OCI-M2 (cell line): ENCODE results near the gene PLEK2.
A peak's percentile ranks its signal among the peaks of the same experiment; 100 is the strongest.
"Not testable (repeated sequence)": the region's sequence is repeated elsewhere in the genome, so short reads cannot be mapped to it uniquely, and the experiment has no call there.

ENCODE experiments used
- DNase-seq: peaks from one replicate; lab custom pipeline; 2025; ENCODE audit not compliant: unreplicated experiment; lab: John Stamatoyannopoulos, UW

The PLEK2 gene

GRCh38 chr14:67429510-67430205 lies 17.7 kb upstream of the PLEK2 start:
- DNase-seq: no peak

- no peak for DNase-seq
Measured at GRCh38 chr14:67428501-67429031, 16.6 kb upstream of the PLEK2 start.

GRCh38 chr14:67426983-67427606 lies 15.1 kb upstream of the PLEK2 start:
- peak; percentile 19 for DNase-seq

DNA sequence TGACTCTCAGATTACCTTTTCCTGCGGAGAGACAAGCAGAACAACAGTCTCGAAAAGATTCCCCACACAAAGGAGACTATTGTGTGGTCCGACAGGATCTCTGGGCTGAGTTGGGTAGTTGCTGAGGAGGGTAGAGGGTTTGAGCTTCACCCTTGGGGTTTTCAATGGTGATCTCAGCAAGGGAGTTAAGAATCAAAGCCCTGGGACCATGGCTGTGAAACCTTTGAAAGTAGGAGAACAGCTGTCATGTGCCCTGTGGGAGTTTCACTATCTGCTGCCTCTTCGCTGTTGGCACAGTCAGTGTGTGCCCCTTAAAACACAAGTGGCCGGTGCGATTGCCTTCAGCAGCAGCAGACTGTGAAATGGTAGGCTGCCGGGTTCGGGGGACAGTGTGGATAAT lies 14.2 kb upstream of the PLEK2 start:
- DNase-seq: no peak

- DNase-seq: no peak
Measured at GRCh38 chr14:67425608-67426007, 13.6 kb upstream of the PLEK2 start.

GRCh38 chr14:67424539-67424938 lies 12.6 kb upstream of the PLEK2 start:
- DNase-seq: no peak

GRCh38 chr14:67423424-67423823 lies 11.5 kb upstream of the PLEK2 start:
- no peak for DNase-seq

DNA sequence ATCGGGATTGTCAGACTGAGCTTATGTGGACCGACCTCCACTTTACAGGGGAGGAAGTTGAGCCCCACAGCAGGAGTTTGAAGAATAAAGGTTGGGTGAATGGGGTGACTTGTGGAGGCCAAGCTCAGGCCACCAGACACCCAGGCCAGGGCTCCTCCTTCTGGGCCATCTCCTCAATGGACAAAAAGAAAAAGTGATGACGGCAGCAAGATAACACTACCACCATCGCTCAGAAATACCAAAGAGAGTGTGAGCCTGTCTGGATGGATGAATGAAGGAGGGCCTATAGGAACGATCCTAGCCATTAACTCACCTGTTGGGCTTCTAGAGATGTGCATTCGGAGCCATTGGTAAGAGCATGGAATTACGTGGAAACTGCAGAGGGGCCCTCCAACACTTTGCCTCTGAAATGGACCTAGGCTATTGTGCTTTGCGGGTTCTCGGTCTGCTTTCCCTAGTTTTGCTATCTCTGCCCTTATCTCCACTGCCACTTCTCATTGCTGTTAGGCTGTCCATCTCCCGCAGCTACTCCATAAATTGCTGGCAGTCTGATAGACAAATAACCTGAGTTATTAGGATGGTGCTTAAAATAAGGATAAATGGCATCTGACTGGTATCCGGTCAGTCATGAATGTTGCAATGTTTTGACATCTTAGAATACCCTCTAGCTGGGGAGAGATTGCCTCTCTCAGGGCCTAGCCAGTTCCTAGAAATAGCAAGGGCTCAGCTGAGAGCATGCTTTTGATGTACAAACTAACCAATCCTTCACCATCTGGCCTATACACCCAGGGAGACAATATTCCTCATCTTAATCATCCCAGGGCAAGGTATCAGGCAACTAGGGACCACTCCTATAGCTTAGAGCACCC lies 9.6 kb upstream of the PLEK2 start:
- DNase-seq: no peak

DNA sequence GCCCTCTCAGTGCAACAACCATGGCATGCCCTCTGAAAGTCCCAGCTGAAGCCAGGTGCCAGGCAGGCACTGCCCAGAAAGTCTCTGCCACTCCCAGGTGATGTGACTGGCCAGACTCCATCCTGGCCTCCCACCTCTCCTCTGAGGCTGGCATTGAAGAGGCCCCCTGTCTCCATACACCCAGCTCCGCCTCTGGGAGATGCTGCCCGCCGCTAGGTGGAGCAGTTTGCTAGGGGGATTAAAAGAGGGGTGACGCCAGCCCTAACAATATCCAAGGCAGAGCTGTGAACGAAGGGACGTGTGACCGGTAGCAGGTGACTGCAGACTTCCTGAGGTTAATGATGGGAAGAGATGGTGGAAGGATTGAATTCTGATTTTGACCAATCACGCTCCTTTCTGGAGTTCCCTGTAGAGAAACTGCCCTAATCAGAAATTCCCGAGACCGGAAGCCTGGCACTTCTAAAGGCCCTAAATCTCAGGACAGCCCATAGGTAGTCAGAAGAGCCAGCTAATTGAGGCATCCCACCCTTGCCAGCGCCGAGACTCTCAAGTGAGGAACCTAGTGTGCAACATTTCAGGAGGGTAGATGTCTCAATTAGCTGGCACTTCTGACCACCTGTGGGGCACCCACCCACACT lies 8.3 kb upstream of the PLEK2 start:
- no peak for DNase-seq

DNA sequence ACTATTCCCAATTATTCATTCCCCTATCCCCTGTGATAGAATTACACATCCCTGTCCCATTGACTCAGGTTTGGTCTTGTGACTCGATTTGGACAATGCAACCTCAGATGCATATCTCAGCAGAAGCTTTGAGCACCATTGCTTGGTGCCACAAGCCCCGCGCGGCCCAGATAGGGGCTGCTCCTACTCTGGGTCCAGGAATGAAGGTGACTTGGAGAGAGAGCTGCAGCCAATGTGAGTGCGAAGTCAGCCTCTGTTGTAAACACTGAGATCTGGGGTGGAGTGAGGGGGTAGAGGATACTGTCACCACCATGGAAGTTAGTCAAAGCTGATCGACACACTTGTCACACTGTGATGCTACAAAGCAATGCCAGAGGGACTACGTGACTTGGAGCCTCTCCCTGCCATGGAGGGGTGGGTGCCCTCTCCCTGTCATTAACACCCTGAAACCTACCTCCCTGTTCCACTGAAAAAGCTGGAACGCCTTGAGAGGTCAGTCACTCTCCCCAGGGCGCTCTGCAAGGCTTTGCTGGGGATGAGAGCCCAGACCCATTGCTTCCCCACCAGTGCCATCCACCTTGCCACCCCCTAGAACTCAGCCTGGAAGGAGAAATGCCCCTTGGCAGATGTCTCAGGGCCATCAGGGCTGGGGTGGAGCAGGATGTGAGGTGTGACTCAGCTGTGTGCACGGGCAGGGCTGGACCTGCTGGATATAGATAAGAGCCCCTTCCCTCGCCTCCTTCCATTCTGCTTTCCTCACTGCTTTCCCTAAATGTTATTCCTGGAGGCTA lies 6.6 kb upstream of the PLEK2 start:
- no peak for DNase-seq

- DNase-seq: no peak
Measured at GRCh38 chr14:67417633-67418032, 5.7 kb upstream of the PLEK2 start.

GRCh38 chr14:67416810-67417209 lies 4.8 kb upstream of the PLEK2 start:
- DNase-seq: no peak

GRCh38 chr14:67416085-67416484 lies 4.1 kb upstream of the PLEK2 start:
- no peak for DNase-seq

- DNase-seq: not testable (repeated sequence)
Measured at GRCh38 chr14:67415610-67416009, 3.6 kb upstream of the PLEK2 start.

DNA sequence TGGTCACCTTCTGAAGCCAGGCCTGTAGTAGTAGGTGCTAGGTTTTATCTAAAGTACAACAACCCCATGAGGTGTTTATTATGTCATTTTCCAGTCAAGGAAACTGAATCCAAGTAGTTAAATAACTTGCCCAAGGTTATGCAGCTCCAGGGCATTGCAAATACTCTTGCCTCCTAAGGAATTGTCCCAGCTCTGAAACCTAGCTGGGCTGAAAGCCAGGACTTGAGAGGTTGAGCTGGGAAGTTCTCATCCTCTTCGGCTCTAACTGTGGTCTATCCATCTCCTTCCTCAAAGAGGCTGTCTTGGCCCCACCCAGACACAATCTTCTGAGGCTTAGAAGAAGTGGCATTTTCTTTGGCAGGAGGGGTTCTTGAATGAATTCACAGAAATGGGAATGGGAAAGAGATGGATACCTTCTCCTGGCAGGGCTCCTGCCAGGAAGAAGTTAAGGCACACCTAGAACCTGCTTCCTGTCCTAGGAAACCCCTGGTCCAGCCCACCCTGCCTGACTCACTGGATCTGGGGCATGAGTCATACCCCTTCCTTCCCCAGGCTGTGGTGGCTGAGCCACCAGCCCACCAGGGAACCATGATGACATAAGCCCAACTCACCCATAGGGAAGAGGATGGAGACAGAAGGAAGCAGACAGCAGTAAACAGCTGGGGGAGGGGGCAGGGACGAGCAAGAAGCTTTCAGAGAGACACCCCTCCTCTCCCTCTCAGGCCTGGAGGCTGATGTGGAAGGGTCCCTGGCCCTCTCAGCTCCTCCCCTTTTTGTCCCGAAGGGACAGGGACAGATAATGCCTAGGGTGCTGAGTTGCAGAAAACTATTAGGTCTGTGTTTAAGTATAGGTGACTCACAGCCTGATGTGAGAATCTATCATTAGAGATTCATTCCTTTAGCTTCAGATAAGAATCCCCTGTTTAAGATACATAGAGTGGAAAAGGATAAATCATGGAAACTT lies 2.1 kb upstream of the PLEK2 start:
- DNase-seq: no peak

- no peak for DNase-seq
Measured at GRCh38 chr14:67411370-67411769, 595 bp downstream of the PLEK2 start.

- DNase-seq: no peak
Measured at GRCh38 chr14:67410313-67410712, 1.7 kb downstream of the PLEK2 start.

DNA sequence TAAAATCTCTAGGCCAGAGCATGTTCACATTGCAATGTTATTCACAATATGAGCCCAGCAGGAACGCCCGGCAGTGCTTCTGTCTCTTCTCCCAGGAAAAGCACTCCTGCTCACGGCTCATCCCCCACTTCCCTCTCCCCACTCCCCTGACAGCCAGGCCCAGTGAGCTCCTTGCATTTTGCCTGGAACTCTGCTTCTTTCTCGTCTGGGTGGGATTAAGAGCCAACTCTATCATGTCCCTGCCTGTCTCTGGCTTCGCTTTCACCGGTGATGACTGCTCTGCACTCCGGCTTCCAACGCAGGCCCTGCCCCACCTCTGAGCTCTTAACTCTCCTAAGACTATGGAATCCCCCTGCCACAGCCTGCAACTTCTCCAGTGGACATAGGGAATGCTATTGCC lies 2.5 kb downstream of the PLEK2 start:
- DNase-seq: no peak

DNA sequence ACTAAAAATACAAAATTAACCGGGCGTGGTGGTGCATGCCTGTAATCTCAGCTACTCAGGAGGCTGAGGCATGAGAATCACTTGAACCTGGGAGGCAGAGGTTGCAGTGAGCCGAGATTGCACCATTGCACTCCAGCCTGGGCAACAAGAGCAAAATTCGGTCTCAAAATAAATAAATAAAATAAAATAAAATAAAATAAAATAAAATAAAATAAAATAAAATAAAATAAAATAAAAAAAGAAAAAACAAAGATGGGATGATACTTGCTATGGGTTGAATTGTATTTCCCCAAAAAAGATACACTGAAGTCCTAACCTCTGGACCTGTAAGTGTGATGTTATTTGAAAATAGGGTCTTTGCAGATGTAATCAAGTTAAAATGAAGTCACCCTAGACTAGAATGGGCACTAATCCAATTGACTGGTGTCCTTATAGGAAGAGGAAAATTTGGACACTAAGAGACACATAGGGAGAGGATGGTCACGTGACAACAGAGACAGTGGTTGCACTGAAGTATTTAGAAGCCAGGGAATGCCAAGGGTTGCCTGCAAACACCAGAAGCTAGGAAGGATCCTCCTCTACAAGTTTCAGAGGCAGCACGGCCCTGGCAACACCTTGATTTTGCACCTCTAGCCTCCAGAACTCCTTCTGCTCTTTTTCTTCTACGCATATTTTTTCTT lies 3.7 kb downstream of the PLEK2 start:
- DNase-seq: not testable (repeated sequence)
